ENCODE measurements around the gene PCDHB14.

GRCh38 chr5:141236516-141237313, 13.6 kb downstream of the PCDHB14 start:
- TF ChIP-seq POLR2A (IDR thresholded peaks at IDR 0.05; ENCODE audit: low read depth, low read length) (no peak), POLR2AphosphoS5 (IDR thresholded peaks at IDR 0.05; ENCODE audit: low read depth, low read length) (no peak), TAF1 (IDR thresholded peaks at IDR 0.05; ENCODE audit: low read depth, low read length) (no peak), SPI1 (IDR thresholded peaks at IDR 0.05; ENCODE audit: low read depth, low read length) (no peak), POU2F2 (IDR thresholded peaks at IDR 0.05; ENCODE audit: low read depth, low read length) (no peak), PAX5 (IDR thresholded peaks at IDR 0.05; ENCODE audit: insufficient read depth, low read length, severe bottlenecking) (no peak)
